BLaER1 (cell line): ENCODE data around the gene FERMT3.
"Not testable (repeated sequence)": the region's sequence is repeated elsewhere in the genome, so short reads cannot be mapped to it uniquely, and the experiment has no call there.

Experiments used
- H3K27ac ChIP-seq: shearing (Covaris generic); formaldehyde crosslinking; 2 replicates; pipeline ENCODE4 v1.8.1; 2022
- H3K27me3 ChIP-seq: shearing (Covaris generic); formaldehyde crosslinking; 2 replicates; pipeline ENCODE4 v1.8.1; 2022
- H3K36me3 ChIP-seq: shearing (Covaris generic); formaldehyde crosslinking; 2 replicates; pipeline ENCODE4 v1.8.1; 2022
- H3K4me1 ChIP-seq: shearing (Covaris generic); formaldehyde crosslinking; 2 replicates; pipeline ENCODE4 v1.8.1; 2022
- H3K4me2 ChIP-seq: shearing (Covaris generic); formaldehyde crosslinking; 2 replicates; pipeline ENCODE4 v1.8.1; 2022
- H3K4me3 ChIP-seq: shearing (Covaris generic); formaldehyde crosslinking; 2 replicates; pipeline ENCODE4 v1.8.1; 2022
- H3K9ac ChIP-seq: shearing (Covaris generic); formaldehyde crosslinking; 2 replicates; pipeline ENCODE4 v1.8.1; 2022
- H3K9me3 ChIP-seq: shearing (Covaris generic); formaldehyde crosslinking; 2 replicates; pipeline ENCODE4 v1.8.1; 2022
- H4K20me1 ChIP-seq: shearing (Covaris generic); formaldehyde crosslinking; 2 replicates; pipeline ENCODE4 v1.8.1; 2022
- Cebpa-rat ChIP-seq: shearing (Covaris generic); IDR thresholded peaks from 2 replicates; pipeline ENCODE4 v1.8.1; 2022

Gene FERMT3

GRCh38 chr11:64245797-64246620 lies 39.5 kb downstream of the FERMT3 start:
- H3K9ac ChIP-seq, result peak overlapping the region; percentile 97
- H3K9me3 ChIP-seq, result no peaks in the 10 kb centered on the region
- peak overlapping the region; percentile 97 for H3K4me3 ChIP-seq
- H3K36me3 ChIP-seq, result peaks cover 24% of the 10 kb centered on the region
- H3K27me3 ChIP-seq, result no peaks in the 10 kb centered on the region
- H4K20me1 ChIP-seq, result peaks cover 42% of the 10 kb centered on the region
- no peak for TF ChIP-seq Cebpa-rat
- peak overlapping the region; percentile 97 for H3K27ac ChIP-seq
- H3K4me1 ChIP-seq, result peaks cover 69% of the 10 kb centered on the region
- peak overlapping the region; percentile 97 for H3K4me2 ChIP-seq

DNA sequence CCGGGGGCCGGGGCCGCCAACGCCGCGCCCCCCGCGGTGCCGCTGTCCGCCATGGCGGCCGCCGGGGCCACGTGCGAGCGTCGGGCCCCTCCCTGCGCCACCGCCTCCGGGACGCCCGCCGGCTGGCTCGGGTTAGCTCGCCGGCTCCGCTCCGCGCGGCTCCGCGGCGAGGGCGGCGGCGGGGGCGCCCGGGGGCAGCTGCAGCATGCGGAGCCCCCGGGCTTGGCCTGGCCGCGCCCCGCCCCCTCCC lies 40.0 kb downstream of the FERMT3 start:
- Histone ChIP-seq H3K4me2 (peak overlapping the region; percentile 97; the same call in 1 of the 2 replicates), H3K27ac (peak overlapping the region; percentile 97), H3K36me3 (peaks cover 24% of the 10 kb centered on the region), H3K9ac (peak overlapping the region; percentile 97), H3K4me1 (peaks cover 69% of the 10 kb centered on the region), H4K20me1 (peaks cover 42% of the 10 kb centered on the region), H3K4me3 (peak overlapping the region; percentile 97)
- H3K9me3 ChIP-seq, H3K27me3 ChIP-seq: not testable (repeated sequence)

DNA sequence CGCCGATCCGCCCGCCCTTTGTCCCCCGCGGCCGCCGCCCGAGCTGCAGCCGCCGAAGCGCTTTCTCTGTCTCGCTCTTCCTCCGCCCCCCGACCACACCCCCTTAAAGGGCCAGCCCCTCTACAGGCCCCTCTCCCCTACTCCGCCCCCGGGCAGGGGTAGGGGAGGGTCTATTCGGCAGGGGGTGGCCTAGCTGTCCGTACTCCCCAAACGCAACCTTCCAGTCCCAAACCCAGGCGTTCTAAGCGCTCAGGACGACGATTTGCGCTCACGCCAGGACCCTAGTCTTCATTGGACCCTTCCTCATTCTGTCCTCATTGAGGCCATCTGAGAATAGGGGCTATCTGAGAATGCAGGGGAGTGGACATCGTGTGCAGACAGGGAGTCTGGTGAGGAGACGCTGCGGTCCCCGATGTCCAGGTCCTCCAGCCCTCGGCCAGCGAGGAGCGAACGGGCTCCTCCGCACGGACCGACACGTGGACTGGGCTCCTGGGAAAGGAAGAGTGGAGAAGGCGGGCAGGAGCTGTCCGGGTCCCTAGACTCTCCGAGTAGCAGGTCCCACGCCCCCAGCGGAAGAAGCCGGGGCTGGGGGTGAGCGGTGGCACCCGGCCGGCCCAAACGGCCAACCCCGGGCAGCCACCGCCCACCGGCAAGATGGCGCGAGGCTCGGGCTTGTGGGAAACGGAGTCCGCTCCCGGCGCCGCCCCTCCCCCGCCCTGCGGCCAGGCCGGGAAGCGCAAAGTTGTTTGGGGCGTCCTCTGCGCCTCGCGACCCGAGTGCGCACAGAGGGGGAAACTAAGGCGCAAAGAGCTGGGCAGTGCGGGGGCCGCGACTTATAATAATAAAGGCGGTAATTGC lies 40.6 kb downstream of the FERMT3 start, which contains the start of gene PPP1R14B:
Gene PPP1R14B (minus strand): TSS at position 73 of the 858 bp plus-strand sequence. CDS start 270 bp downstream, outside the sequence.
- Histone ChIP-seq H3K4me2 (peak within 1 kb of the TSS; percentile 97), H3K4me3 (peak within 1 kb of the TSS; percentile 97), H3K9me3 (no peaks in the 10 kb centered on the region), H3K27ac (peak within 1 kb of the TSS; percentile 97), H3K4me1 (peaks cover 72% of the 10 kb centered on the region), H3K27me3 (no peaks in the 10 kb centered on the region), H3K36me3 (peaks cover 24% of the 10 kb centered on the region), H3K9ac (peak within 1 kb of the TSS; percentile 97), H4K20me1 (peaks cover 40% of the 10 kb centered on the region)
- no peak for TF ChIP-seq Cebpa-rat

- Histone ChIP-seq H3K4me2 (peak overlapping the region; percentile 97), H3K36me3 (peaks cover 23% of the 10 kb centered on the region), H3K9ac (peak overlapping the region; percentile 97; the same call in 1 of the 2 replicates), H3K9me3 (no peaks in the 10 kb centered on the region), H3K4me3 (peak overlapping the region; percentile 97), H3K4me1 (peaks cover 72% of the 10 kb centered on the region), H4K20me1 (peaks cover 39% of the 10 kb centered on the region), H3K27me3 (no peaks in the 10 kb centered on the region), H3K27ac (peak overlapping the region; percentile 97)
- no peak for TF ChIP-seq Cebpa-rat
These were observed 41.4 kb downstream of the FERMT3 start for GRCh38 chr11:64247729-64248531.

DNA sequence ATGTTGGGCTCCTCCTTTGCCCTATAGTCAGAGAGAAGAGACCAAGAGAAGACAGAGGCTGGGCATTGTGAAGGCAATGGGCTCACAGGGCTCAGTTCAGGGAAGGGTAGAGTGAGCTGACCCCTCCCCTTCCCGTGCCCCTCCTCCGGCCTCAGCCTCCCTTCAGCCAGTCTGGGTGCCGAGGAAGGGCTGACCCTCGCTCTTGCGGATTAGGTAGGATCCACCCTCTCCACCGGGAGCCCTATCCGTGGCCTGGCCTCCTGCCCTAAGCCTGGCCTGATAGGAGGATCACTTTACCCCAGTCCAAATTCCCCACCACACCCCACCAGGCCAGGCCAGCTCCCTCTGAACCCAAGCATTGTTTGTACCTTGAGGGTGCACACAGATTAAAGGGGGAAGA lies 42.1 kb downstream of the FERMT3 start:
- peak overlapping the region; percentile 97 for H3K27ac ChIP-seq
- peaks cover 72% of the 10 kb centered on the region for H3K4me1 ChIP-seq
- no peaks in the 10 kb centered on the region for H3K9me3 ChIP-seq
- no peak overlapping the region for H3K4me3 ChIP-seq
- no peak for TF ChIP-seq Cebpa-rat
- H3K36me3 ChIP-seq, result peaks cover 16% of the 10 kb centered on the region
- peak overlapping the region; percentile 97 for H3K4me2 ChIP-seq
- H3K9ac ChIP-seq, result peak overlapping the region; percentile 86; the same call in 1 of the 2 replicates
- H3K27me3 ChIP-seq, result no peaks in the 10 kb centered on the region
- peaks cover 39% of the 10 kb centered on the region for H4K20me1 ChIP-seq

GRCh38 chr11:64249038-64249437 lies 42.5 kb downstream of the FERMT3 start:
- Histone ChIP-seq H4K20me1 (peaks cover 39% of the 10 kb centered on the region), H3K36me3 (peaks cover 12% of the 10 kb centered on the region), H3K9ac (peak overlapping the region; percentile 86; the same call in 1 of the 2 replicates), H3K27ac (peak overlapping the region; percentile 97), H3K9me3 (no peaks in the 10 kb centered on the region), H3K4me3 (no peak overlapping the region), H3K27me3 (no peaks in the 10 kb centered on the region), H3K4me1 (peaks cover 72% of the 10 kb centered on the region), H3K4me2 (peak overlapping the region; percentile 97)
- no peak for TF ChIP-seq Cebpa-rat

DNA sequence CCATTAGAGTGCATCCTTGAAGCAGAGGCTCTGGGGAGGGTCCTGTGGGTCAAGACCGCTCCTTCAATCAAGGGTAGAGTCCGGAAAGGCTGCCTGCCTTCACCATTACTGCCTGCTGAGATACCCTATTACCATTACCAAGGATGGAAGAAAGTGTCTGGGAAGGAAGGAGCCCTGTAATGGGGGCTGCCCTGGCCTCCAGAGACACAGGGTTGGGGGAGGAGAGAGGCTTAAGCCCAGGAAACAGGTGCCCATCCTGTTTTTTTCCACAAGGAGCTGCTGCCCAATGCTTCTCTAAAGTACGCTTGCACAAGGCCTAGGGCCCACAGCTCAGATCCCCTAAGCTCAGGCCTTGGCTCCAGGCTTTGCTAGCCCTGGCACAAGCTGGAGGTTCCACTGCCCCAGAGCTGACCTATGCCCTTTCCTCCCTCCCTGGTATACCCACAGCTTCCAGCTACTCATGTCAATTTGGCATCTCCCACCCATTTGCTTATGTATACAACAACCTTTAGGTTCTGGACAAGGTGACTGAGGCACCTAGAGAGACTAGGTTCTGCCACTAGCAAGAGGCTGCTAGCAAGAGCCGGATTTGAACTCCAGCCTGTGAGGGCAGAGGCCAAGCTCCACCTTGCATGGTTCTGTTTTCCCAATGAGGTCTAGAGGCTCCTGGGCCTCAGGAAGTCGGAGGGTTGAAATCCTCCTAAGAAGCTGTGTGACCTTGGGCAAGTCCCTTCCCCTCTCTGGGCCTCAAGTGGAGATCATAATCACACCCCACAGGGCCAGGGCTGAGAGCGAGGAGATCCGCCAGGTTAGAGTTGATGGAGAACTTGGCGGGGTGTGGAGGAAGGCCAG lies 43.3 kb downstream of the FERMT3 start:
- TF ChIP-seq Cebpa-rat, result no peak
- H3K36me3 ChIP-seq, result peaks cover 12% of the 10 kb centered on the region
- peak overlapping the region; percentile 92 for H3K4me3 ChIP-seq
- peaks cover 70% of the 10 kb centered on the region for H3K4me1 ChIP-seq
- H3K4me2 ChIP-seq, result peak overlapping the region; percentile 97
- peaks cover 39% of the 10 kb centered on the region for H4K20me1 ChIP-seq
- H3K27me3 ChIP-seq, result no peaks in the 10 kb centered on the region
- H3K9ac ChIP-seq, result peak overlapping the region; percentile 86
- H3K9me3 ChIP-seq, result no peaks in the 10 kb centered on the region
- H3K27ac ChIP-seq, result peak overlapping the region; percentile 97

DNA sequence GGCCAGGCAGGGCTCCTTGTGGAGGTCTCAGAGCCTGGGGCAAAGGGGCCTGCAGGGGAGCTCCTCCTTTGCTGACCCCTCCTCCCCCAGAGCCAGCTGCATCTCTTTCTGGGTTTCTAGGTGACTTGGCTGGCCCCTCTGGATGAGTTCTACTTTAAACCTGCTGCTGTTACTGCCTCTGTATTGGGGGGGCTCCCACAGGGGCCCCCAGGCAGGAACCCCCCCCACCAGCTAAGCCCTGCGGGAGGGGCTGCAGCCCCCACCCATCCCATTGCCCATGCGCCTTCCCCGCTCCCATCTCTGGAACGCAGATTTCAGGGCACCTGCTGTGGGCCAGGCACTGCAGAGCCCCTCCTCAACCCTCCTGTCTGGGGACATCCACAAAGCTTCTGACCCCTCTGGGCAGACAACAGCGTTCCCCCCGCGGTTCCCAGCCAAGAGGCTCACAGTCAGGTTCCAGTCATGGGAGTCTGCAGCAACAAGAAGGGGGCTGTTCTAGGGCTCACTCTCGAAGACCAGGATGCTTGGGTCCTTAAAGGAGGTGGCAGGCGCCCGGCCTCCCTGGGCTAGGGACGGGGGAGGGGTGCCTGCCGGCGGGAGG lies 44.0 kb downstream of the FERMT3 start:
- H3K9me3 ChIP-seq, result no peaks in the 10 kb centered on the region
- H3K27me3 ChIP-seq, result no peaks in the 10 kb centered on the region
- TF ChIP-seq Cebpa-rat, result no peak
- peak overlapping the region; percentile 97 for H3K27ac ChIP-seq
- peak overlapping the region; percentile 97 for H3K4me2 ChIP-seq
- H4K20me1 ChIP-seq, result peaks cover 35% of the 10 kb centered on the region
- peak overlapping the region; percentile 92 for H3K4me3 ChIP-seq
- peak overlapping the region; percentile 86 for H3K9ac ChIP-seq
- peaks cover 66% of the 10 kb centered on the region for H3K4me1 ChIP-seq
- H3K36me3 ChIP-seq, result peaks cover 15% of the 10 kb centered on the region
